K562 (cell line): ENCODE data around the gene VAC14. TPM values are rescaled to one million over a fixed set of nuclear protein-coding genes. Genes with fewer than 3 reads are reported as not detected.

Source experiments
- ADNP ChIP-seq: fragments of 200-800 bp; sonication (Bioruptor generic); IDR thresholded peaks from 2 replicates; pipeline ENCODE4 v1.6.1; 2016; ENCODE audit warnings: missing genetic modification characterization, missing compliant biosample characterization
- ARID1B ChIP-seq: fragments of 450-650 bp; IDR thresholded peaks from 2 replicates; pipeline ENCODE4 v1.6.1; 2016; ENCODE audit warnings: antibody characterized with exemption, mild to moderate bottlenecking, inconsistent platforms
- CHD4 ChIP-seq: fragments of 200-600 bp; sonication (generic); IDR thresholded peaks from 3 replicates; pipeline ENCODE4 v1.6.1; 2012; ENCODE audit warnings: low read depth, mild to moderate bottlenecking, mixed read lengths, low read length, inconsistent platforms; ENCODE audit not compliant: insufficient read depth, insufficient replicate concordance, poor library complexity, severe bottlenecking
- GABPB1 ChIP-seq: sonication (generic); formaldehyde crosslinking; IDR thresholded peaks from 2 replicates; pipeline ENCODE4 v1.8.0; 2022; ENCODE audit warnings: mild to moderate bottlenecking, missing genetic modification reagents
- HDAC8 ChIP-seq: fragments of 450-650 bp; IDR thresholded peaks from 2 replicates; pipeline ENCODE4 v1.6.1; 2016; ENCODE audit warnings: mild to moderate bottlenecking, missing genetic modification characterization, moderate library complexity, missing compliant biosample characterization
- IFI16 ChIP-seq: fragments of 250-450 bp; sonication (Bioruptor Pico); IDR thresholded peaks from 2 replicates; pipeline ENCODE4 v2.1.2; 2022; ENCODE audit warnings: mild to moderate bottlenecking, inconsistent platforms
- KDM2B ChIP-seq: fragments of 250-450 bp; sonication (Bioruptor Pico); IDR thresholded peaks from 2 replicates; pipeline ENCODE4 v1.8.0; 2021; ENCODE audit warnings: mild to moderate bottlenecking, moderate library complexity
- KHSRP ChIP-seq: fragments of 450-650 bp; IDR thresholded peaks from 2 replicates; pipeline ENCODE4 v1.6.1; 2017
- MCM7 ChIP-seq, 2 experiments: fragments of 450-650 bp; IDR thresholded peaks; 2 replicates each; pipeline ENCODE4 v1.6.1; 2016 to 2018
- MTA1 ChIP-seq: fragments of 450-650 bp; IDR thresholded peaks from 2 replicates; pipeline ENCODE4 v1.6.1; 2017; ENCODE audit warnings: borderline replicate concordance
- NCOA4 ChIP-seq: fragments of 450-650 bp; IDR thresholded peaks from 2 replicates; pipeline ENCODE4 v1.6.1; 2018; ENCODE audit warnings: mild to moderate bottlenecking; ENCODE audit not compliant: partially characterized antibody
- NR4A1 ChIP-seq, 2 experiments: fragments of 250-450 bp in 1 of 2; fragments of 450-650 bp in 1 of 2; sonication (Bioruptor Pico) in 1 of 2; IDR thresholded peaks; 2 replicates each; pipeline versions ENCODE4 v1.4.0 to v1.6.1; 2016 to 2020; ENCODE audit warnings: mild to moderate bottlenecking in 2 of 2, missing compliant biosample characterization in 1 of 2, missing genetic modification characterization in 1 of 2, moderate library complexity in 1 of 2
- TAF15 ChIP-seq: fragments of 200-400 bp; formaldehyde crosslinking; IDR thresholded peaks from 2 replicates; pipeline ENCODE4 v1.6.1; 2017; ENCODE audit warnings: mild to moderate bottlenecking, low read depth, low read length, moderate library complexity
- ZBTB1 ChIP-seq: sonication (generic); formaldehyde crosslinking; IDR thresholded peaks from 2 replicates; pipeline ENCODE4 v1.8.1; 2023; ENCODE audit warnings: missing genetic modification reagents, low read depth, mild to moderate bottlenecking, borderline replicate concordance
- ZZZ3 ChIP-seq: fragments of 450-650 bp; IDR thresholded peaks from 2 replicates; pipeline ENCODE4 v1.6.1; 2016; ENCODE audit warnings: antibody characterized with exemption, mild to moderate bottlenecking, moderate library complexity
- polyA plus RNA-seq, 8 experiments: library from polyadenylated mRNA; depleted of rRNA in 4 of 8; stranded (reverse) in 5 of 8; unstranded in 3 of 8; fragments of >200 nt; fragmentation: Nextera tagmentation in 2 of 8; fragmentation: Illumina TruSeq in 1 of 8; extraction: Ambion mirVana in 2 of 8; extraction: Trizol in 1 of 8; gene quantifications; 2 replicates each; pipeline versions ENCODE4 v1.2.1 to v1.2.3, GENCODE V29; 2011 to 2014; ENCODE audit warnings: inconsistent platforms in 1 of 8, missing spikeins in 1 of 8
- total RNA-seq, 7 experiments: library from RNA; depleted of rRNA in 6 of 7; stranded (reverse); fragments of >200 nt in 6 of 7; fragmentation: Illumina TruSeq in 2 of 7; extraction: Trizol in 2 of 7; gene quantifications; 2 replicates each; pipeline versions ENCODE4 v1.2.1 to v1.2.3, GENCODE V29; 2011 to 2021; ENCODE audit warnings: low replicate concordance in 1 of 7
- TF ChIP-seq, protein P1 (sequence below): fragments of 450-650 bp; IDR thresholded peaks from 2 replicates; pipeline ENCODE4 v1.6.1; 2018; ENCODE audit warnings: mild to moderate bottlenecking, low read depth; ENCODE audit not compliant: partially characterized antibody
- TF ChIP-seq, protein P2 (sequence below): fragments of 250-450 bp; sonication (Bioruptor Pico); IDR thresholded peaks from 2 replicates; pipeline ENCODE4 v1.4.0; 2020; ENCODE audit warnings: borderline replicate concordance
- TF ChIP-seq, protein P3 (sequence below): fragments of 250-450 bp; sonication (Bioruptor Pico); IDR thresholded peaks from 2 replicates; pipeline ENCODE4 v1.8.0; 2022; ENCODE audit warnings: moderate library complexity, mild to moderate bottlenecking, inconsistent platforms
- TF ChIP-seq, protein P4 (sequence below): fragments of 250-450 bp; sonication (Bioruptor Pico); IDR thresholded peaks from 2 replicates; pipeline ENCODE4 v1.8.0; 2021; ENCODE audit warnings: borderline replicate concordance, mild to moderate bottlenecking, moderate library complexity; ENCODE audit not compliant: poor library complexity, severe bottlenecking
- TF ChIP-seq, protein P5 (sequence below): fragments of 450-650 bp; IDR thresholded peaks from one replicate; pipeline ENCODE4 v1.6.1; 2018; ENCODE audit warnings: mild to moderate bottlenecking, moderate library complexity; ENCODE audit not compliant: partially characterized antibody

VAC14 gene
- total and polyA plus RNA-seq, 9 of the 15 experiments (the other 6 are each of a cell fraction or from before 2014, with no cell fraction given) = 1.3 to 41.6 (median 26.6) TPM

DNA sequence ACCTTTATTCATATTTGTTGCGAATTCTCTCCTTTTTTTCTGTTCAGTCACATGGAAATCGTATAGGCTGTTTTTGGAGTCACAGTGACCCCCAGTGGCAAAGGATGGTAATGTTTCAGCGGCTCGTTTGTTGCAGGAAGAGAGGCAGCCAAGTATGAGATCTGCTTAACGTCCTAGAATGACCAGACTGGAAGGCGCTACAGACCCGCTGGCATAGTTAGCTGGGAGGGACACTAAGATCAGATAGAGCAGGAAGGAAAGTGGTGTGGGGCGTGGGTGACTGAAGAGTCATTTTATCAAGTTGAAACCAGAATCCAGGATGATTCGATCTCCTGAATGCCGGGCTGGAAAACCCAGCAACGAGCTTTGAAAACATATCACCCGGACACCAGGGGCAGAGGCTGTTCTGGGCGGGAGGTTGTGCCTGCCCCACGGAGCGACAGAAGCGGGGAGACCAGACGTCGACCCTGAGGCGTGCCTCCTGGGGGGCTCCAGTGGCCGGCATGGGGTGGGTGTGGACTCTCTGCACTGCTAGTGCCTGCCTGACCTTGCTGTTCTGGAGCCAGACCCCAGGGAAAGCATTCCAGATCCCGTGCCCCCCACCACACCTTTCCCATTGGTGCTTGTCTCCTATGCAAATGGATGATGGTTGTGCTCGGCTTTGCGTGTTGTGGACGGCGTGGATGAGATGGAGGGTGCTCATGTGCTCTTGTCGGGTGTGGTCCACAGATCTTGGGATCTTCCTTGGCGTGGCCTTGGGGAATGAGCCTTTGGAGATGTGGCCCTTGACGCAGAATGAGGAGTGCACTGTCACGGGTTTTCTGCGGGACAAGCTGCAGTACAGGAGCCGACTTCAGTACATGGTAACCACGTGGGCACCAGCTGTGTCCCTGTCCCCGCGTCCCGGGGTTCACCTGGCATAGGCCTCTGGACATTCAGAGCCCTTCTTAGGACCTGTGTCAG is 146.9 kb downstream of the VAC14 start (continued):
- no peak for TF ChIP-seq ZBTB1 (CRISPR knock-in tag)
- TF ChIP-seq KDM2B = no peak
- no peak for TF ChIP-seq CHD4
- TF ChIP-seq, protein P1, sequence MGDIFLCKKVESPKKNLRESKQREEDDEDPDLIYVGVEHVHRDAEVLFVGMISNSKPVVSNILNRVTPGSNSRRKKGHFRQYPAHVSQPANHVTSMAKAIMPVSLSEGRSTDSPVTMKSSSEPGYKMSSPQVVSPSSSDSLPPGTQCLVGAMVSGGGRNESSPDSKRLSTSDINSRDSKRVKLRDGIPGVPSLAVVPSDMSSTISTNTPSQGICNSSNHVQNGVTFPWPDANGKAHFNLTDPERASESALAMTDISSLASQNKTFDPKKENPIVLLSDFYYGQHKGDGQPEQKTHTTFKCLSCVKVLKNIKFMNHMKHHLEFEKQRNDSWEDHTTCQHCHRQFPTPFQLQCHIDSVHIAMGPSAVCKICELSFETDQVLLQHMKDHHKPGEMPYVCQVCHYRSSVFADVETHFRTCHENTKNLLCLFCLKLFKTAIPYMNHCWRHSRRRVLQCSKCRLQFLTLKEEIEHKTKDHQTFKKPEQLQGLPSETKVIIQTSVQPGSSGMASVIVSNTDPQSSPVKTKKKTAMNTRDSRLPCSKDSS = no peak
- no peak for TF ChIP-seq TAF15
- TF ChIP-seq IFI16 (CRISPR knock-in tag) = no peak
- no peak for TF ChIP-seq HDAC8
- no peak for TF ChIP-seq MCM7 (IDR thresholded peaks at IDR 0.05)
- no peak for TF ChIP-seq GABPB1 (CRISPR knock-in tag)
- TF ChIP-seq, protein P2, sequence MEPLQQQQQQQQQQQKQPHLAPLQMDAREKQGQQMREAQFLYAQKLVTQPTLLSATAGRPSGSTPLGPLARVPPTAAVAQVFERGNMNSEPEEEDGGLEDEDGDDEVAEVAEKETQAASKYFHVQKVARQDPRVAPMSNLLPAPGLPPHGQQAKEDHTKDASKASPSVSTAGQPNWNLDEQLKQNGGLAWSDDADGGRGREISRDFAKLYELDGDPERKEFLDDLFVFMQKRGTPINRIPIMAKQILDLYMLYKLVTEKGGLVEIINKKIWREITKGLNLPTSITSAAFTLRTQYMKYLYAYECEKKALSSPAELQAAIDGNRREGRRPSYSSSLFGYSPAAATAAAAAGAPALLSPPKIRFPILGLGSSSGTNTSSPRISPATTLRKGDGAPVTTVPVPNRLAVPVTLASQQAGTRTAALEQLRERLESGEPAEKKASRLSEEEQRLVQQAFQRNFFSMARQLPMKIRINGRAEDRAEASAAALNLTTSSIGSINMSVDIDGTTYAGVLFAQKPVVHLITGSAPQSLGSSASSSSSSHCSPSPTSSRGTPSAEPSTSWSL (CRISPR knock-in tag) = no peak
- TF ChIP-seq MTA1 = no peak
- TF ChIP-seq ARID1B = peak; percentile 62
- no peak for TF ChIP-seq KHSRP
- TF ChIP-seq NCOA4 = no peak
- TF ChIP-seq, protein P3, sequence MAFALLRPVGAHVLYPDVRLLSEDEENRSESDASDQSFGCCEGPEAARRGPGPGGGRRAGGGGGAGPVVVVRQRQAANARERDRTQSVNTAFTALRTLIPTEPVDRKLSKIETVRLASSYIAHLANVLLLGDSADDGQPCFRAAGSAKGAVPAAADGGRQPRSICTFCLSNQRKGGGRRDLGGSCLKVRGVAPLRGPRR (CRISPR knock-in tag) = no peak
- no peak for TF ChIP-seq NR4A1 (CRISPR knock-in tag; IDR thresholded peaks at IDR 0.05)
- TF ChIP-seq NR4A1 (tag; IDR thresholded peaks at IDR 0.05) = no peak
- TF ChIP-seq, protein P4, sequence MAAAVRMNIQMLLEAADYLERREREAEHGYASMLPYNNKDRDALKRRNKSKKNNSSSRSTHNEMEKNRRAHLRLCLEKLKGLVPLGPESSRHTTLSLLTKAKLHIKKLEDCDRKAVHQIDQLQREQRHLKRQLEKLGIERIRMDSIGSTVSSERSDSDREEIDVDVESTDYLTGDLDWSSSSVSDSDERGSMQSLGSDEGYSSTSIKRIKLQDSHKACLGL (CRISPR knock-in tag) = no peak
- TF ChIP-seq, protein P5, sequence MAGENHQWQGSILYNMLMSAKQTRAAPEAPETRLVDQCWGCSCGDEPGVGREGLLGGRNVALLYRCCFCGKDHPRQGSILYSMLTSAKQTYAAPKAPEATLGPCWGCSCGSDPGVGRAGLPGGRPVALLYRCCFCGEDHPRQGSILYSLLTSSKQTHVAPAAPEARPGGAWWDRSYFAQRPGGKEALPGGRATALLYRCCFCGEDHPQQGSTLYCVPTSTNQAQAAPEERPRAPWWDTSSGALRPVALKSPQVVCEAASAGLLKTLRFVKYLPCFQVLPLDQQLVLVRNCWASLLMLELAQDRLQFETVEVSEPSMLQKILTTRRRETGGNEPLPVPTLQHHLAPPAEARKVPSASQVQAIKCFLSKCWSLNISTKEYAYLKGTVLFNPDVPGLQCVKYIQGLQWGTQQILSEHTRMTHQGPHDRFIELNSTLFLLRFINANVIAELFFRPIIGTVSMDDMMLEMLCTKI = no peak
- no peak for TF ChIP-seq ZZZ3
- TF ChIP-seq ADNP (tag) = no peak
